K562 (cell line): ENCODE measurements around the gene PODXL. TPM values are rescaled to one million over a fixed set of nuclear protein-coding genes. Genes with fewer than 3 reads are reported as not detected.

Experiments
- ATAC-seq: fragments of 200-7000 bp; cut with Tn5 transposase; 3 replicates; pipeline ENCODE4 v1.9.1; 2020; ENCODE audit warnings: moderate library complexity
- BruUV-seq: library from RNA; stranded (reverse); fragments of 400-500 nt; replicated peaks from 2 replicates; lab custom pipeline; 2021; lab: Mats Ljungman, UMichigan
- CTCF ChIA-PET: fragments of 300-600 bp; formaldehyde crosslinking; extraction: SDS; loops from one replicate; lab custom pipeline; 2021; ENCODE audit warnings: low intra/inter-chr PET ratio; lab: Yijun Ruan, JAX
- POLR2A ChIA-PET: fragments of 300-600, 350-650 bp; sonication (Branson Sonifier 250); formaldehyde crosslinking; extraction: SDS; loops from one replicate; lab custom pipeline; 2021; ENCODE audit warnings: antibody characterized with exemption, inconsistent platforms; lab: Yijun Ruan, JAX
- DNase-seq, 4 experiments: peaks; one replicate each; pipeline versions ENCODE4 v3.0.0 to v3.0.0-alpha.2; 2011 to 2018; ENCODE audit warnings: low spot score in 3 of 4, mixed read lengths in 3 of 4; ENCODE audit errors: extremely low read depth in 1 of 4
- FAIRE-seq: peaks from 2 replicates; lab custom pipeline; 2011; peaks lifted over from hg19 to GRCh38; lab: Jason Lieb, UNC
- H2AFZ ChIP-seq: 2 replicates; pipeline ENCODE4 v1.6.0; 2011; ENCODE audit warnings: low read depth, low read length, control low read depth, inconsistent platforms
- H3K27ac ChIP-seq: fragments of 200-600 bp; 3 replicates; pipeline ENCODE4 v1.8.0; 2011; ENCODE audit warnings: low read depth, mild to moderate bottlenecking, control low read depth, inconsistent platforms, low read length, moderate library complexity, mixed read lengths; ENCODE audit errors: extremely low read depth
- H3K27me3 ChIP-seq, 2 experiments: fragments of 300-600 bp in 1 of 2; 2 replicates in 1 of 2; 3 replicates in 1 of 2; pipeline versions ENCODE4 v1.6.0 to v1.8.0; 2011; ENCODE audit warnings: inconsistent platforms in 2 of 2, low read length in 2 of 2, mild to moderate bottlenecking in 1 of 2, mixed read lengths in 1 of 2, moderate library complexity in 1 of 2; ENCODE audit not compliant: control insufficient read depth in 2 of 2, insufficient read depth in 2 of 2
- H3K36me3 ChIP-seq: fragments of 300-600 bp; 3 replicates; pipeline ENCODE4 v1.8.0; 2011; ENCODE audit warnings: mild to moderate bottlenecking, low read length, inconsistent platforms; ENCODE audit not compliant: control insufficient read depth, insufficient read depth
- H3K4me1 ChIP-seq, 2 experiments: fragments of 200-600 bp in 1 of 2; replicated peaks in 1 of 2; 2 replicates in 1 of 2; 3 replicates in 1 of 2; pipeline versions ENCODE4 v1.5.1 to v1.8.0; 2011; ENCODE audit warnings: inconsistent platforms in 2 of 2, low read length in 2 of 2, mild to moderate bottlenecking in 1 of 2, mixed read lengths in 1 of 2, moderate library complexity in 1 of 2; ENCODE audit not compliant: control insufficient read depth in 2 of 2, insufficient read depth in 2 of 2
- H3K4me2 ChIP-seq: 2 replicates; pipeline ENCODE4 v1.6.1; 2011; ENCODE audit warnings: low read length, control low read depth, inconsistent platforms, mixed read lengths; ENCODE audit not compliant: insufficient read depth
- H3K4me3 ChIP-seq: fragments of 200-600 bp; sonication (generic), shearing (Covaris generic); 2 replicates; pipeline ENCODE4 v1.5.1; 2016; ENCODE audit warnings: control low read depth, inconsistent platforms
- H3K79me2 ChIP-seq: fragments of 200-600 bp; 3 replicates; pipeline ENCODE4 v1.8.0; 2011; ENCODE audit warnings: low read length, inconsistent platforms; ENCODE audit not compliant: control insufficient read depth, insufficient read depth
- H3K9ac ChIP-seq, 2 experiments: 2 replicates each; pipeline versions ENCODE4 v1.6.0 to v1.6.1; 2011; ENCODE audit warnings: low read depth in 2 of 2, low read length in 2 of 2, control low read depth in 1 of 2, inconsistent platforms in 1 of 2, mild to moderate bottlenecking in 1 of 2, mixed read lengths in 1 of 2; ENCODE audit not compliant: insufficient read depth in 1 of 2
- H3K9me1 ChIP-seq: one replicate; pipeline ENCODE4 v1.6.0; 2011; ENCODE audit warnings: inconsistent platforms, mild to moderate bottlenecking, low read length, moderate library complexity; ENCODE audit not compliant: control insufficient read depth, insufficient read depth
- H3K9me3 ChIP-seq: replicated peaks from 2 replicates; pipeline ENCODE4 v1.5.1; 2011; ENCODE audit warnings: low read depth, low read length, inconsistent platforms; ENCODE audit not compliant: control insufficient read depth, insufficient read depth
- H4K20me1 ChIP-seq: replicated peaks from 2 replicates; pipeline ENCODE4 v1.6.1; 2011; ENCODE audit warnings: low read length, inconsistent platforms, mixed read lengths; ENCODE audit not compliant: control insufficient read depth, insufficient read depth
- SLC30A9 ChIP-seq: fragments of 250-450 bp; sonication (Bioruptor Pico); IDR thresholded peaks from 2 replicates; pipeline ENCODE4 v1.8.0; 2022; ENCODE audit warnings: mild to moderate bottlenecking, moderate library complexity
- ZNF740 ChIP-seq, 3 experiments: fragments of 200-800 bp in 1 of 3; sonication (Bioruptor generic) in 1 of 3; sonication (generic) in 1 of 3; formaldehyde crosslinking in 1 of 3; IDR thresholded peaks; 2 replicates each; pipeline versions ENCODE4 v1.6.1 to v1.8.0; 2016 to 2022; ENCODE audit warnings: mild to moderate bottlenecking in 2 of 3, missing compliant biosample characterization in 2 of 3, missing genetic modification characterization in 2 of 3, missing genetic modification reagents in 1 of 3
- WGBS: fragments of 100-300 bp; shearing (Covaris generic); methylation state at CpG from one replicate; pipeline ENCODE4 v1.1.6; 2016; ENCODE audit warnings: low coverage, mixed read lengths; ENCODE audit not compliant: insufficient coverage; ENCODE audit errors: missing lambda C conversion rate; 5-methylcytosine and 5-hydroxymethylcytosine counted together
- in situ Hi-C: fragments of 300-500 bp; cut with MboI; formaldehyde crosslinking; loops from 4 replicates; pipeline ENCODE4 v1.15.0; 2018; ENCODE audit warnings: inconsistent platforms, mixed read lengths
- intact Hi-C: fragments of 100-400 bp; cut with micrococcal nuclease; formaldehyde crosslinking; loops from 2 replicates; pipeline ENCODE4 v1.14.2; 2022
- polyA plus RNA-seq, 8 experiments: library from polyadenylated mRNA; depleted of rRNA in 4 of 8; stranded (reverse) in 5 of 8; unstranded in 3 of 8; fragments of >200 nt; fragmentation: Nextera tagmentation in 2 of 8; fragmentation: Illumina TruSeq in 1 of 8; extraction: Ambion mirVana in 2 of 8; extraction: Trizol in 1 of 8; gene quantifications; 2 replicates each; pipeline versions ENCODE4 v1.2.1 to v1.2.3, GENCODE V29; 2011 to 2014; ENCODE audit warnings: inconsistent platforms in 1 of 8, missing spikeins in 1 of 8
- total RNA-seq, 7 experiments: library from RNA; depleted of rRNA in 6 of 7; stranded (reverse); fragments of >200 nt in 6 of 7; fragmentation: Illumina TruSeq in 2 of 7; extraction: Trizol in 2 of 7; gene quantifications; 2 replicates each; pipeline versions ENCODE4 v1.2.1 to v1.2.3, GENCODE V29; 2011 to 2021; ENCODE audit warnings: low replicate concordance in 1 of 7
- TF ChIP-seq, protein P1 (sequence below): fragments of 450-650 bp; IDR thresholded peaks from 2 replicates; pipeline ENCODE4 v1.7.1; 2018; ENCODE audit warnings: mild to moderate bottlenecking, low read depth; ENCODE audit not compliant: partially characterized antibody
- TF ChIP-seq, protein P2 (sequence below): IDR thresholded peaks from 2 replicates; pipeline ENCODE4 v1.6.1; 2011; ENCODE audit warnings: borderline replicate concordance, low read depth, mild to moderate bottlenecking, moderate library complexity, low read length; ENCODE audit not compliant: insufficient read depth, poor library complexity, severe bottlenecking
- TF ChIP-seq, protein P3 (sequence below): fragments of 450-650 bp; IDR thresholded peaks from 2 replicates; pipeline ENCODE4 v1.6.1; 2018; ENCODE audit not compliant: partially characterized antibody

Gene PODXL
- total and polyA plus RNA-seq, 9 of the 15 experiments (the other 6 are each of a cell fraction or from before 2014, with no cell fraction given) = 0.01 to 0.73 (median 0.07) TPM

DNA sequence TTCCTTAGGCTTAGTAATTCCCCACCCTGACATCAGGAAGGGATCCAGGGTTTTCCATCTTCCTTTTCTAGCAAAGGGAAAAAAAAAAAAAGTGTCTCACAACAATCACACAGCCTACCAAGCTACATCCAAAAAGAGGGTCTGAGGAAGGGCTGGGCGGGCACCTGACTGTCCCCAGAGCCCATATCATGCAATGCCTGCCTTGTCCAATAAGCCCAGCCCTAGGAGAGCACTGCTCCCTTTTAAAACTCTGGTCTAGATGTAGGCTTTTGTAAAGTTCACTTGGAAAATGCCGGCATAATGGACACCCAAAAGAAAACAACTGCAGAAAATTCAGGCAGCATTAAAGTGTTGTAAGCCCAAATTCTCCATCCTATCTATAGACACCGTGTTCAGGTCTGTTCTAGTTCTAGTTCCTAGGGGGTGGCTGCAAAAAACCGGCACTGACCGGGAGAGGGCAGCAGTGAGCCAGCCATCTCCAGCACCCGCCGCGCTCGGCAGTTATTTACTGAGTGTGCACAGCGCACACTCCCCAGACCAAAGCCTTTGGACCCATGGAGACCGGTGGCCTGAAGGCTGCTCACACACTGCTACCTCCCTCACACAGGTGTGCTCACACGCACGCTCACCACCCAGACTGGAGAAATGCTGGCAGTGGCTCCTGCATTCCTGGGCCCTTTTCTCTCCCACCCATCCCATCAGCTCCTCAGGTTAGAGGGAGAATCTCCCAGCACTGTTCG, 48.7 kb downstream of the PODXL start (continued):
- TF ChIP-seq, protein P1, sequence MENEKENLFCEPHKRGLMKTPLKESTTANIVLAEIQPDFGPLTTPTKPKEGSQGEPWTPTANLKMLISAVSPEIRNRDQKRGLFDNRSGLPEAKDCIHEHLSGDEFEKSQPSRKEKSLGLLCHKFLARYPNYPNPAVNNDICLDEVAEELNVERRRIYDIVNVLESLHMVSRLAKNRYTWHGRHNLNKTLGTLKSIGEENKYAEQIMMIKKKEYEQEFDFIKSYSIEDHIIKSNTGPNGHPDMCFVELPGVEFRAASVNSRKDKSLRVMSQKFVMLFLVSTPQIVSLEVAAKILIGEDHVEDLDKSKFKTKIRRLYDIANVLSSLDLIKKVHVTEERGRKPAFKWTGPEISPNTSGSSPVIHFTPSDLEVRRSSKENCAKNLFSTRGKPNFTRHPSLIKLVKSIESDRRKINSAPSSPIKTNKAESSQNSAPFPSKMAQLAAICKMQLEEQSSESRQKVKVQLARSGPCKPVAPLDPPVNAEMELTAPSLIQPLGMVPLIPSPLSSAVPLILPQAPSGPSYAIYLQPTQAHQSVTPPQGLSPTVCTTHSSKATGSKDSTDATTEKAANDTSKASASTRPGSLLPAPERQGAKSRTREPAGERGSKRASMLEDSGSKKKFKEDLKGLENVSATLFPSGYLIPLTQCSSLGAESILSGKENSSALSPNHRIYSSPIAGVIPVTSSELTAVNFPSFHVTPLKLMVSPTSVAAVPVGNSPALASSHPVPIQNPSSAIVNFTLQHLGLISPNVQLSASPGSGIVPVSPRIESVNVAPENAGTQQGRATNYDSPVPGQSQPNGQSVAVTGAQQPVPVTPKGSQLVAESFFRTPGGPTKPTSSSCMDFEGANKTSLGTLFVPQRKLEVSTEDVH = no peak
- TF ChIP-seq ZNF740 (CRISPR knock-in tag; IDR thresholded peaks at IDR 0.05) (0 out of 2 replicates have a peak, but pooled peaks have one; percentile 33), ZNF740 (tag; IDR thresholded peaks at IDR 0.05) (no peak), SLC30A9 (CRISPR knock-in tag) (no peak)

GRCh38 chr7:131506597-131506996, 49.8 kb downstream of the PODXL start:
- no TSS peak for BruUV-seq
- DNase-seq (peak in 3 of 4 experiments; percentile 30 to 52 (median 39)), FAIRE-seq (no peak), ATAC-seq (peak; percentile 28)
- Histone ChIP-seq H3K4me2 (no peak overlapping the region), H2AFZ (no peak overlapping the region), H3K9me3 (no peaks in the 10 kb centered on the region), H4K20me1 (peaks cover 39% of the 10 kb centered on the region), H3K9me1 (peaks cover 4% of the 10 kb centered on the region), H3K4me3 (no peak overlapping the region), H3K27me3 (peaks cover 40 to 59% of the 10 kb centered on the region in 2 experiments), H3K36me3 (no peaks in the 10 kb centered on the region), H3K9ac (peak overlapping the region in 1 of 2 experiments; percentile 63; a peak in 1 of 4 replicates), H3K79me2 (no peaks in the 10 kb centered on the region), H3K27ac (no peak overlapping the region), H3K4me1 (peaks cover 2 to 12% of the 10 kb centered on the region in 2 experiments; a peak in 2 of 5 replicates)
- in situ Hi-C loops = loop anchor here (10.0 kb wide), 1 partner anchor 148 kb away; no protein-coding TSS in a partner anchor
- CTCF ChIA-PET = interaction anchor here (1.1 to 2.1 kb wide), 2 partner anchors 147 to 148 kb away, joined by 5 to 31 read pairs; no protein-coding TSS in a partner anchor
- WGBS = 13% methylated on average over 18 of the region's 18 CpGs
- POLR2A ChIA-PET = no interaction called here
- intact Hi-C loops = loop anchor here (5.0 kb wide), 1 partner anchor 629 kb away; no protein-coding TSS in a partner anchor
- TF ChIP-seq, protein P2, sequence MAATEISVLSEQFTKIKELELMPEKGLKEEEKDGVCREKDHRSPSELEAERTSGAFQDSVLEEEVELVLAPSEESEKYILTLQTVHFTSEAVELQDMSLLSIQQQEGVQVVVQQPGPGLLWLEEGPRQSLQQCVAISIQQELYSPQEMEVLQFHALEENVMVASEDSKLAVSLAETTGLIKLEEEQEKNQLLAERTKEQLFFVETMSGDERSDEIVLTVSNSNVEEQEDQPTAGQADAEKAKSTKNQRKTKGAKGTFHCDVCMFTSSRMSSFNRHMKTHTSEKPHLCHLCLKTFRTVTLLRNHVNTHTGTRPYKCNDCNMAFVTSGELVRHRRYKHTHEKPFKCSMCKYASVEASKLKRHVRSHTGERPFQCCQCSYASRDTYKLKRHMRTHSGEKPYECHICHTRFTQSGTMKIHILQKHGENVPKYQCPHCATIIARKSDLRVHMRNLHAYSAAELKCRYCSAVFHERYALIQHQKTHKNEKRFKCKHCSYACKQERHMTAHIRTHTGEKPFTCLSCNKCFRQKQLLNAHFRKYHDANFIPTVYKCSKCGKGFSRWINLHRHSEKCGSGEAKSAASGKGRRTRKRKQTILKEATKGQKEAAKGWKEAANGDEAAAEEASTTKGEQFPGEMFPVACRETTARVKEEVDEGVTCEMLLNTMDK = peak; percentile 9
- TF ChIP-seq, protein P3, sequence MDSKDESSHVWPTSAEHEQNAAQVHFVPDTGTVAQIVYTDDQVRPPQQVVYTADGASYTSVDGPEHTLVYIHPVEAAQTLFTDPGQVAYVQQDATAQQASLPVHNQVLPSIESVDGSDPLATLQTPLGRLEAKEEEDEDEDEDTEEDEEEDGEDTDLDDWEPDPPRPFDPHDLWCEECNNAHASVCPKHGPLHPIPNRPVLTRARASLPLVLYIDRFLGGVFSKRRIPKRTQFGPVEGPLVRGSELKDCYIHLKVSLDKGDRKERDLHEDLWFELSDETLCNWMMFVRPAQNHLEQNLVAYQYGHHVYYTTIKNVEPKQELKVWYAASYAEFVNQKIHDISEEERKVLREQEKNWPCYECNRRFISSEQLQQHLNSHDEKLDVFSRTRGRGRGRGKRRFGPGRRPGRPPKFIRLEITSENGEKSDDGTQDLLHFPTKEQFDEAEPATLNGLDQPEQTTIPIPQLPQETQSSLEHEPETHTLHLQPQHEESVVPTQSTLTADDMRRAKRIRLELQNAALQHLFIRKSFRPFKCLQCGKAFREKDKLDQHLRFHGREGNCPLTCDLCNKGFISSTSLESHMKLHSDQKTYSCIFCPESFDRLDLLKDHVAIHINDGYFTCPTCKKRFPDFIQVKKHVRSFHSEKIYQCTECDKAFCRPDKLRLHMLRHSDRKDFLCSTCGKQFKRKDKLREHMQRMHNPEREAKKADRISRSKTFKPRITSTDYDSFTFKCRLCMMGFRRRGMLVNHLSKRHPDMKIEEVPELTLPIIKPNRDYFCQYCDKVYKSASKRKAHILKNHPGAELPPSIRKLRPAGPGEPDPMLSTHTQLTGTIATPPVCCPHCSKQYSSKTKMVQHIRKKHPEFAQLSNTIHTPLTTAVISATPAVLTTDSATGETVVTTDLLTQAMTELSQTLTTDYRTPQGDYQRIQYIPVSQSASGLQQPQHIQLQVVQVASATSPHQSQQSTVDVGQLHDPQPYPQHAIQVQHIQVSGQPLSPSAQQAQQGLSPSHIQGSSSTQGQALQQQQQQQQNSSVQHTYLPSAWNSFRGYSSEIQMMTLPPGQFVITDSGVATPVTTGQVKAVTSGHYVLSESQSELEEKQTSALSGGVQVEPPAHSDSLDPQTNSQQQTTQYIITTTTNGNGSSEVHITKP = no peak
